GM12878 (cell line): ENCODE results near the gene PRKACG. TPM values are rescaled to one million over a fixed set of nuclear protein-coding genes. Genes with fewer than 3 reads are reported as not detected.

ENCODE experiments used
- ATAC-seq: fragments of 200-7000 bp; cut with Tn5 transposase; 3 replicates; pipeline ENCODE4 v1.9.1; 2020; ENCODE audit warnings: mild to moderate bottlenecking, moderate library complexity
- BruUV-seq: library from RNA; stranded (reverse); fragments of 400-500 nt; replicated peaks from 2 replicates; lab custom pipeline; 2021; lab: Mats Ljungman, UMichigan
- CTCF ChIA-PET: fragments of 300-600 bp; sonication (Branson Sonifier 250); formaldehyde crosslinking; extraction: SDS; loops from one replicate; lab custom pipeline; 2021; ENCODE audit warnings: inconsistent platforms; lab: Yijun Ruan, JAX
- POLR2A ChIA-PET: fragments of 350-600 bp; formaldehyde crosslinking; extraction: SDS; loops from one replicate; lab custom pipeline; 2021; ENCODE audit warnings: inconsistent platforms; lab: Charles Lee
- RAD21 ChIA-PET: fragments of 300-600 bp; sonication (Branson Sonifier 250); formaldehyde crosslinking; loops from one replicate; lab custom pipeline; 2023; ENCODE audit warnings: antibody characterized with exemption; ENCODE audit not compliant: unreplicated experiment; lab: Charles Lee
- SMC1A ChIA-PET: fragments of 300-600 bp; sonication (Branson Sonifier 250); formaldehyde crosslinking; loops from one replicate; lab custom pipeline; 2023; ENCODE audit not compliant: unreplicated experiment, uncharacterized antibody; lab: Charles Lee
- DNase-seq: peaks from one replicate; pipeline ENCODE4 v3.0.0-alpha.2; 2011; ENCODE audit warnings: low read depth, low spot score
- FAIRE-seq: peaks from 3 replicates; lab custom pipeline; 2011; peaks lifted over from hg19 to GRCh38; lab: Jason Lieb, UNC
- H2AFZ ChIP-seq: 2 replicates; pipeline ENCODE4 v1.6.0; 2011; ENCODE audit warnings: low read depth, low read length, control low read depth; ENCODE audit not compliant: control insufficient read depth
- H3K27ac ChIP-seq: 2 replicates; pipeline ENCODE4 v1.5.1; 2011; ENCODE audit warnings: control low read depth; ENCODE audit not compliant: control insufficient read depth, insufficient read depth
- H3K27me3 ChIP-seq, 2 experiments: replicated peaks in 1 of 2; 2 replicates each; pipeline versions ENCODE4 v1.6.0 to v1.6.1; 2011; ENCODE audit warnings: low read length in 1 of 2; ENCODE audit not compliant: control insufficient read depth in 2 of 2, insufficient read depth in 2 of 2
- H3K36me3 ChIP-seq, 2 experiments: 2 replicates each; pipeline ENCODE4 v1.5.1; 2011; ENCODE audit warnings: low read length in 1 of 2; ENCODE audit not compliant: control insufficient read depth in 2 of 2, insufficient read depth in 2 of 2
- H3K4me1 ChIP-seq: 2 replicates; pipeline ENCODE4 v1.6.1; 2011; ENCODE audit warnings: mild to moderate bottlenecking, low read length, moderate library complexity, mixed read lengths; ENCODE audit not compliant: control insufficient read depth, insufficient read depth
- H3K4me2 ChIP-seq: 2 replicates; pipeline ENCODE4 v1.6.0; 2011; ENCODE audit warnings: control low read depth; ENCODE audit not compliant: control insufficient read depth, insufficient read depth
- H3K4me3 ChIP-seq: fragments of 200-600 bp; sonication (generic); 2 replicates; pipeline ENCODE4 v1.5.1; 2016
- H3K79me2 ChIP-seq: 2 replicates; pipeline ENCODE4 v1.6.0; 2011; ENCODE audit warnings: low read length; ENCODE audit not compliant: control insufficient read depth, insufficient read depth
- H3K9ac ChIP-seq: 2 replicates; pipeline ENCODE4 v1.8.0; 2011; ENCODE audit warnings: low read length, control low read depth, mixed read lengths; ENCODE audit not compliant: control insufficient read depth, insufficient read depth
- H3K9me3 ChIP-seq: replicated peaks from 3 replicates; pipeline ENCODE4 v1.5.1; 2011; ENCODE audit warnings: mild to moderate bottlenecking, low read length; ENCODE audit not compliant: control insufficient read depth, insufficient read depth
- H4K20me1 ChIP-seq: 2 replicates; pipeline ENCODE4 v1.6.0; 2011; ENCODE audit not compliant: control insufficient read depth, insufficient read depth
- ATF3 ChIP-seq: IDR thresholded peaks from 2 replicates; pipeline ENCODE4 v1.6.1; 2011; ENCODE audit warnings: low read depth, mild to moderate bottlenecking, low read length, moderate library complexity, borderline replicate concordance; ENCODE audit errors: extremely low read depth
- ELK1 ChIP-seq: IDR thresholded peaks from 2 replicates; pipeline ENCODE4 v1.6.1; 2012; ENCODE audit warnings: low read depth, low read length, improper control_type of control experiment
- KDM1A ChIP-seq: fragments of 200-600 bp; sonication (generic); IDR thresholded peaks from 2 replicates; pipeline ENCODE4 v1.6.1; 2016; ENCODE audit warnings: borderline replicate concordance
- RAD51 ChIP-seq: fragments of 450-650 bp; IDR thresholded peaks from 2 replicates; pipeline ENCODE4 v1.6.1; 2016; ENCODE audit warnings: moderate library complexity, mild to moderate bottlenecking, inconsistent platforms
- REST ChIP-seq: IDR thresholded peaks from 2 replicates; pipeline ENCODE4 v1.6.1; 2012; ENCODE audit warnings: mild to moderate bottlenecking, low read depth, low read length
- SIX5 ChIP-seq: IDR thresholded peaks from 2 replicates; pipeline ENCODE4 v1.6.1; 2011; ENCODE audit warnings: mild to moderate bottlenecking, low read depth, low read length, moderate library complexity; ENCODE audit not compliant: severe bottlenecking
- SKIL ChIP-seq: fragments of 450-650 bp; IDR thresholded peaks from 2 replicates; pipeline ENCODE4 v1.6.1; 2017; ENCODE audit warnings: mild to moderate bottlenecking, low read depth, inconsistent platforms; ENCODE audit not compliant: poor library complexity, severe bottlenecking
- TCF3 ChIP-seq: IDR thresholded peaks from 2 replicates; pipeline ENCODE4 v1.6.1; 2012; ENCODE audit warnings: low read depth, mild to moderate bottlenecking, low read length, borderline replicate concordance; ENCODE audit not compliant: insufficient read depth
- ZNF687 ChIP-seq: fragments of 450-650 bp; IDR thresholded peaks from 2 replicates; pipeline ENCODE4 v1.6.1; 2017; ENCODE audit warnings: mild to moderate bottlenecking, moderate library complexity
- ZZZ3 ChIP-seq: IDR thresholded peaks from 2 replicates; pipeline ENCODE4 v1.6.1; 2011; ENCODE audit warnings: low read depth; ENCODE audit not compliant: control insufficient read depth, insufficient read length
- WGBS: methylation state at CpG from one replicate; pipeline ENCODE4 v1.1.6; 2016; ENCODE audit warnings: low lambda C conversion rate; ENCODE audit not compliant: insufficient replicate concordance, insufficient coverage; ENCODE audit errors: missing lambda C conversion rate; 5-methylcytosine and 5-hydroxymethylcytosine counted together
- in situ Hi-C: fragments of 300-500 bp; cut with MboI; formaldehyde crosslinking; loops from 9 replicates; pipeline ENCODE4 v1.14.3; 2018; ENCODE audit warnings: mixed read lengths
- intact Hi-C: fragments of 100-400 bp; cut with micrococcal nuclease; formaldehyde crosslinking; loops from one replicate; pipeline ENCODE4 v1.14.2; 2022; ENCODE audit not compliant: unreplicated experiment
- polyA plus RNA-seq, 11 experiments: library from polyadenylated mRNA; depleted of rRNA in 4 of 11; unstranded in 6 of 11; stranded (reverse) in 5 of 11; fragments of >200 nt; fragmentation: Nextera tagmentation in 4 of 11; fragmentation: Illumina TruSeq in 1 of 11; extraction: Ambion mirVana in 4 of 11; extraction: Trizol in 1 of 11; gene quantifications; 1 replicate in 1 of 11; 2 replicates in 10 of 11; pipeline versions ENCODE4 v1.2.1 to v1.2.3, GENCODE V29; 2011 to 2016; ENCODE audit warnings: inconsistent platforms in 2 of 11, missing spikeins in 2 of 11, low read depth in 1 of 11
- total RNA-seq, 4 experiments: library from RNA; depleted of rRNA in 3 of 4; stranded (reverse); fragments of >200 nt in 3 of 4; fragmentation: Illumina TruSeq in 1 of 4; extraction: Trizol in 1 of 4; gene quantifications; 2 replicates each; pipeline versions ENCODE4 v1.2.1 to v1.2.3, GENCODE V29; 2013 to 2021

PRKACG gene
- total and polyA plus RNA-seq, 10 of the 15 experiments (the other 5 are each of a cell fraction or from before 2014, with no cell fraction given) = not detected

GRCh38 chr9:69047371-69047770, 33.5 kb upstream of the PRKACG start (continued):
- no peak for TF ChIP-seq REST
- TF ChIP-seq KDM1A = no peak
- no peak for TF ChIP-seq SKIL

GRCh38 chr9:69046723-69047122, 32.8 kb upstream of the PRKACG start:
- FAIRE-seq = no peak
- SMC1A ChIA-PET = interaction anchor here (1.1 to 1.3 kb wide), 2 partner anchors 146 to 148 kb away, joined by 3 to 4 read pairs; no protein-coding TSS in a partner anchor
- TF ChIP-seq TCF3 (no peak), RAD51 (no peak), SIX5 (no peak), ZZZ3 (no peak), ZNF687 (no peak), ATF3 (no peak), ELK1 (no peak)

More at GRCh38 chr9:69046723-69047122, 32.8 kb upstream of the PRKACG start:
- POLR2A ChIA-PET = no interaction called here
- intact Hi-C loops = no loop called here
- CTCF ChIA-PET = interaction anchor here (0.9 to 12.1 kb wide), 2 partner anchors 9 to 146 kb away, joined by 3 to 289 read pairs; no protein-coding TSS in a partner anchor
- WGBS = 77% methylated on average over 4 of the region's 4 CpGs
- H2AFZ ChIP-seq = no peak overlapping the region
- H3K4me3 ChIP-seq = no peak overlapping the region
- ATAC-seq (no peak), DNase-seq (no peak)
- peaks cover 0 to 11% of the 10 kb centered on the region in 2 experiments; a peak in 3 of 4 replicates for H3K36me3 ChIP-seq
- RAD21 ChIA-PET = no interaction called here
- H3K4me1 ChIP-seq = peaks cover 3% of the 10 kb centered on the region; the same call in 1 of the 2 replicates
- in situ Hi-C loops = no loop called here
- no peaks in the 10 kb centered on the region for H3K9me3 ChIP-seq
- peaks cover 3% of the 10 kb centered on the region; the same call in 1 of the 2 replicates for H4K20me1 ChIP-seq
- no peak overlapping the region for H3K9ac ChIP-seq
- H3K27ac ChIP-seq = no peak overlapping the region
- H3K79me2 ChIP-seq = no peaks in the 10 kb centered on the region
- no peak overlapping the region for H3K4me2 ChIP-seq
- no peaks in the 10 kb centered on the region for H3K27me3 ChIP-seq
- BruUV-seq = no TSS peak
